ENCODE results near the gene EN2.
A peak's percentile ranks its signal among the peaks of the same experiment; 100 is the strongest.

EN2 gene

GRCh38 chr7:155465761-155466141 is 7.8 kb downstream of the EN2 start:
- no peak for DNase-seq

DNA sequence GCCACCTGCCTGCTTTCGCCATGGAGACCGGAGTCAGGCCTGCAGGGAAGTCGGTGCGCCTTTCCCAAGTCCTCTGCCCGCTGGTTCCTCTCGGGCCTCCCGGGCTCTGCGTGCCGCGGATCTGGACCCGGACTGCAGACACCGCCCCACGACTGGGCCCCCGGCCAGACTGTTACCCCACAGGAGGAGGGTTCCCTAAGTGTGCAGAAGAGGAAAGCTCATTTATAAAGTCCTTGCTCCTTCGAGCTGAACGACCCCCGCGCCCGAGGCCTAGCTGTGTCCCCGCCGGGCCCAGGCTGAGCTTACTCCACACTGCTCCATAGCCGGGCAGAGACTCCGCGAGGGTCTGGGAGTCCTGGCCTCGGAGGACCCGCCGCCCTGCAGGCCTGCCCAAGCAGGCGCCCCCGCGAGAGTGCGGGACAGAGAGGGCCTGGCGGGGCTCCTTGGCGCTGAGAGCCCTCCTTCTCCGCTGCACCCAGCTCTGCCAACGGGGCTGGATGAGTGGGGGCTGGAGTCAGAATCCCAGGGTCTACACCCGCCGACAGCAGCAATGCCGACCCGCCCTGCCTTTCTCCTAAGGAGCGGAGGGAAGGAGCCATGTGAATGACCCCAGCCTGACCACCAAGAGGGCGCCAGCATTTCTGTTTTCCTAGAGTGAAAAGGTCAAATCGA is 8.3 kb downstream of the EN2 start:
- no peak for DNase-seq

DNA sequence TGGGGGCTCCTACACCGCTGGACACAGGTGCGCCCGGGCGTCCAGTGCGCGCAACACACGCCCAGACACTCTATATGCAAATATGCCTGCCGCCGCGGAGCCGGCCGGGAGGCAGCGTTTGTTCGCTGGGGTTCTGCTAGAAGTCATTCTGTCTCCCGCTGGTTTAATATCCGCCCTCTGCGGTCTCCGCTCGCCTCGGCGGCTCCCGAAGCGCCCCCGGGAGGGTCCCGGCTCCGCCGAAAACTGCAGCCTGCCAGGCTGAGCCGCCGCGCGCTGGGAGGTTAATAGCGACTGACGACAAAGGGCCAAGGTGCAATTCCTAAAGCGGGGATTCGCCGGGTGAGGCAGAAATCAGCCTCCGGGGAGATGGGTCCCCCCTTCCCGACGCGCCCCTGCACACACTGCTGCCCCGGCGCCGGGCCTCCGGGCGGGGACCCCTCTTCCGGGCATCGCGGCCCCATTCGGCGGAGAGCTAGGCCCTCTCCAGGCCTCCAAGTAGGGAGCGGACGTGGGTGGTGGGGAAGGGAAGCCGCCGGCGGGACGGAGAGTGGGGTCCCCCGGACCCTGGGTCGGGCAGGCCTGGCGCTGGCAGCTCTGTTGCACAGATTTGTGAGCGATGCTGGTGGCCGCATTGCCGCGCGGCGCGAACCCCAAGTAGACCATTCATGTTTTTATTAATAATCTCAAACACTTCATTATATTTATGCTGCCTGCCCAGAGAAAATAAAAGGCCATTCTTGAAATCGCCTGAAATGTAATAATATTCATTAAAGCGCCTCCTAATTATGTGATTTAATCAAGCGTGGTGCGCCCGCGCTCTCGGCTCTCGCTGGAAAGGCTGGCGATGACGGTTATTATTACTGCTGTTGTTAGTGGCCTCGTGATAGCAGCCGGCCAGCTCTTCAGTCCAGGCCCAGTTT is 9.1 kb downstream of the EN2 start:
- DNase-seq, result peak in 1 of 2 donors; percentile 44

DNA sequence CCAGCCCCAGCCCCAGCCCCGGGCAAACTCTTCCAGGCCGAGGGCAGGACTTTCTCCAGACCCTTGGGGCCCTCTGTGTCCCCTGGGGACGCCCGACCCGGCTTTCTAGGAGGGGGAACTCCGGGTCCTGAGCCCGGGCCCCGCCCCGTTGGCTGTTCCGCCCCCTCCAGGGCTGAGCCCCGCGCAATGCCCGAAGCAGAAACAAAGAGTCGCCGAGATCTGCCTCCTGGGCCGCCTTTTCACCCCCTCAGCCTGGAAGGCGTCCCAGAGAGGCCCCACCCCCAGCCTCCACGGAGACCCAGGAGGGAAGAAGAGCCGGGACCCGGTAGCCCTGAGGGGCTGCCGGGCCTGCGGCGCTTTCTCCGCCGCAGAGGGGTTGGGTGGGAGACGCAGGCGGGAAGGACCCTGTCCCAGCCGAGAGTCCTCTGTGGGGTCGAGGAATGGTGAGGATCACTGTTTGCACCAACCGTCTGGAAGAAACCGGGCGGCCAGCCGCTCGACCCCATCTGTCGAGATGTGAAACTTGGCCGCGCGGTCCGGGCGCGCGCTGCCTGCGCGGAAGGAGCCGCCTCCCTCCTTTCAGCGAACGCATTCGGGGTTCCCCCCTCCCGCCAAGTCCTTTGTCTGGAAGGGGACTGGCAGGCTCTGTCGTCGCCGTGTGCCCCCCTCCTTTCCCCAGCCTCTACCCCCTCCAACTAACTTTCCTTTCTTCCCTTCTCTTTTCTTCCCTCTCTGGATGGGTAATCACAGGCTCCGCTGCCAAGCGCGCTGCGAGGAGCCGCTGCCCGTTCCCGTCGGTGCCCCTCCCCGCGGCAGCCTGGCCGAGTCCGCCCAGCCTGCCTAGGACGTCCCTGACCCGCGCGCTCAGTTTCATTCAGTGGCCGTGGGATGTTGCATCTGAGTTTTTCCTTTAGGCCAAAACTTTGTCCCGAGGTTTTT is 10.2 kb downstream of the EN2 start:
- DNase-seq, result no peak

DNA sequence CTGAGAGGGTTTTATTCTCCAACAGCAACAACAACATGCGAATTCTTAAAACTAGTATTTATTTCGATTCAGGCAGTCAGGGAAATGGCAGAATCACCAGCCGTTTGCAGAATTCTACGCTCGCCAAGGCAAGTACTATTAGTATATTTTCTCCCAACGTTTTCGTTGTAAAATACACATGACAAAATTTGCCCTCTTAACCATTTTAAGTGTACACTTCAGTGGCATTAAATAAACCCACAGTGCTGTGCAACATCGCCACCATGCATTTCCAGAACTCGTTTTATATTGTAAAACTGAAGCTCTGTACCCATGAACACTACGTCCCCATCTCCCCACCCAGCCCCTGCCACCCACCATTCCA is 10.8 kb downstream of the EN2 start:
- no peak for DNase-seq

DNA sequence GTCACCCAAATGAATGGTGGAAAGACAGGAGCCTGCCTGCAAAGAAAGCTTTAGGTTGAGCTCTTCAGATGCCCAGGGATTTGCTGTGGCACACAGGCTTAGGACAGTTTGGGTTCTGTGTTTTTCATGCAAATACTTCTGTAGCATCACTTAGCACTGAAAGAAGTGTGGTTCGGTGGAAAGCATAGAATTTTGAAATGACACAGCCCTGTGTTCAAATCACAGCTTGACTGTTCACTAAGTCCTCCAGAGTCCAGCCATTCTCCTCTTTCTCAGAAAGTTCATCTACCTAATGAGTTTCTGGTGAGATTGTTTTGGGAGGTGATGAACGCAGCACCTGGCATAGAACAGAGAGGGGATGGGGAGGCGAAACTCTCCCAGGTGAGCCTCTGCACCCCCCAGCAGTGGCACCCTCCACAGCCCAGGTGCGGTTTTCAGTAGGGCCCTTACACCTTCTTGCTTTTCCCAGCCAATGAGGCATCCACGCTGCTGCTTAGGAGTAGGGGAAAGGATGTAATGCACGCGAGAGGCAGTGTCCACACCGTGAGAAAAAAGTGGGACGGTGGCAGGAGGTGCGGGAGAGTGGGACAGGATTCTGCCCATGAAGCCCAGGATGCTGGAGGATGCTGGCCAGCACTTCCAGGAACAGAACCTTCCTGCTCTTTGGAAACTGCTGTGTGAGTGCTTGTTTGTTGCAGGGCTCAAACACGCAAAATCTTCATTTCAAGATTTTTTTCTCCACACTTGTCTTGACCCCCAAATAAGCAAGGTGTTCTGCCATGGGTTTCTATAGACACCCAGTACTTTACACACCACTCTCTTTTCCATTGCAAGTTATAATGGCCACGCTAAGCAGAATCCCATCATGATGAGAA is 11.6 kb downstream of the EN2 start:
- DNase-seq, result no peak

DNA sequence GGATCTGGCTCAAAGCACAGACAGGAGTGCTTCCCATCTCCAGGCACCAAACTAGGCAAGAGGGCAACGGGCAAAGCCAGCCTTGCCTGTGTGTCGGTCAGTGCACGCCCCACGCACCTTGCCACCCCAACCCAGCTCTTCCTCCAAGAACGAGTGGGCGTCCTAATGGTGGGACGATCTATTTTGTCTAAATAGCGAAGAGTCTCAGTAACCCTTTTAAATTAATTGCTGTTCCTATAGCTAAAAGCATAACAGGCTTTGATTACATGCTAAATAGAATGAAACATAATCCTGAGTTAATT is 12.2 kb downstream of the EN2 start:
- no peak for DNase-seq

DNA sequence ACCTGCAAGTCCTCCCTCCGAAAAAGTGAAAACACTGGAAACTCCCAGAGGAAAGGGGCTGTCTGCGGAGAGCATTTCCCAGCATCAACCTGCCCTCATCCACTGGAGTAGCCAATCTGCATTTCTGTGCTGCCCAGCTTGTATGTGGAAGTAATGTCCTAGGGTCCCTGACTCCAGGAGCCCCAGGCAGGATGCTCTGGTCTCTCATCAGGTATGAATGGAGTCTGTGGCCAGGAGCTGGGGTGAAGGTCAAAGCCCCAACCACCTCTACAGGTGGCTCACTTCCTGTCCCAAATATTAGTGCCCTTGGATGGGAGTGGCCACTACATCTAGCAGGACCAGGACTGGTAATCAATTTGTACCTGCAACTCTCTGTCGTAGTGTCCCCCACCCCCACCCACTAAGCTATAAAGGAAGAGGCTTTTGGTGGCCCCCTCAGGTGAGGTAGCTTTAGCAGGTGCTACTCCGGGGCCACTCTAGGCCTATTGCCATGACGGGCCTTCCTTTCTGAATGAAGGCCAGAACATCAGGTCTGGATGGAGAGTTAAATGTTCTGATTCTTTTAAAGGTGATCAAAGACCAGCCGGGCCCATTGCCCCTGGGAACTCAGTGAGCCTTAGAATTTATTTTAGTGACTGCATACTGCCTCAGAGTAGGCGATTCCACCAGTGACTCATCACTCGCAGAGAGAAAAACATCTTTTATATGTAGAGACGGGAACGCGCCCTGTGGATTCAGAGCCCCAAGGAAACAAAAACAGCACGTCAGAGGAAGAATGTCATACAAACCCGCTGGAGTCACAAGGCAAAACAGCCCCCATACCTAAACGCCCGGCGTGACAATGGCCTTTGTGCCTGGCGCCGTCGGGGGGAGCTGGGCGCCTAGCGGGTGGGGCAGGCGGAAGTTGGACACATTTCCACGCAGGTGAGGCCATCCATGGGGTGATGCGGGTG is 13.0 kb downstream of the EN2 start:
- DNase-seq, result no peak

DNA sequence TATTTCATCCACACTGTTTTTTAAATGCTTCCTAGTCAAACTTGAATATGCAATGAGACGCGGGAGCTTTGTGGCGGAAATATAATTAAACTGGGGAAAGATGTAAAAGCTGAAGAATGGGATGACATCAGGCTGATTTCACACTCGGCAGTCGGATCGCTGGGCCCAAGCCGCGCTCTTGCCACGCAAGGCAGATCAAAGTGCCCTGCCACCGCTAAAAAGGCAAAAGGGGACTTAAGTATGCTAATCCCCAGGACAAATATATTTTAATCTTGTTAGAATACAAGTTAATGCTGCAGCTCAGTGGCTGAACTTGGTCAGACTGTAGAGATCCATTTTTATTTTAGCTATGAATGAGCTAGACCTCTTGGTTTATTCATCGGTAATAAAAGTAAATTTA is 13.8 kb downstream of the EN2 start:
- no peak for DNase-seq

- no peak for DNase-seq
Measured at GRCh38 chr7:155477476-155477875, 19.5 kb downstream of the EN2 start.

DNA sequence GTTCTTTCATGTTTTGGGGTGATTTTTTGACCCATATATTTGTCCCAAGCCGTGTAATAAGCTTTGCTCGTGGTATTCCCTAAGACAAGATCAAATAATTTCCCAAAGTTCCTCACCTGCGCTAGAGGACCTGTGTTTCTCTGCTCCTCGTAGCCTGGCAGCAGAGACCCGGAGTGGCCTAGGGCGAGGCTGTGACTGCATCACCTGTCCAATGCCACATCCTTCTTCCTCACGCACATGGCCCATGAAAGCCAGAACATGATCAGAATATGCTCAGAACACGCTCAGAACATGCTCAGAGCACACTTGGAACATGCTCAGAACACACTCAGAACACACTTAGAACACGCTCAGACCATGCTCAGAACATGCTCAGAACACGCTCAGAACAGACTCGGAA is 23.8 kb downstream of the EN2 start:
- DNase-seq, result no peak

GRCh38 chr7:155482511-155483183 is 24.7 kb downstream of the EN2 start:
- no peak for DNase-seq

DNA sequence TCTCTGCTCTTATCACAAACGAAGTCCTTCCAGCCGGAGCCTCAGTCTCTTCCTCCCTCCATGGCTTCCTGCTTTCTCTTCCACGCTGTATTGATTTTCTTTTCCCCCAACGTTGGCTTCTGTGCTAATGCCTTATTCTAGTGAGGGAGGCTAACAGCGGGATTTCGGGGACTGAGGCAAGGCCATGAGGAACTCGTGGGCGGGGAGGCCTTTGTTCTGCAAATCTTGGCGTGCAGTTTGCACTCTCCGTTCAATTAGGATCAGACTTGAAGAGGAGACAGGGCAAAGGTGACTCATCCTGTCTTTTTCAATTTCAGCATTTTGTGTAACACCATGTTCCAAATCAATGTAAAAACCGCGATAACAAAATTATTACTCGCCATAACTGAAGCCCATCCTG is 25.3 kb downstream of the EN2 start:
- DNase-seq, result no peak

DNA sequence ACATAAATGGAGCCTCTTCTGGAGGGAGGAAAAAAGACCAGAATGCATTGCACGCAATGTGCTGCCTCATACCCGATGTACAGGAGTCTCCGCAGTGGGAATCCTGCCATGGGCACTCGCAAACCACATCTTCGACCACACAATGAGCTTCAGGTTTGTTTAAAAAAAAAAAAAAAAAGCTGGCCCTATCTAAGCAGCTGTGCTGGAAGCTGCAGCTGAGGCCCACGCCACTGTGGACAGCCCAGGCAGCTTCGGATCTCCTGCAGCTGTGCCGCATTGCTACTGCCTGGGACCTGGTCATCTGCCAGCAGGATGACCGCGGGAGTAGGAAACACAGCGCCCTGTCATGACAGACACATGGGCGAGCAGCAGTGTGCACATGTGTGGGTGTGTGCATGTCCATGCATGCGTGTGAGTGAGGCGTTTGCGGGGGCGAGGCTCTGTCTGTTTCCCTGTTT is 26.0 kb downstream of the EN2 start:
- DNase-seq, result no peak

- DNase-seq, result no peak
Measured at GRCh38 chr7:155484483-155485399, 26.8 kb downstream of the EN2 start.

GRCh38 chr7:155486783-155487508 is 29.0 kb downstream of the EN2 start:
- DNase-seq, result no peak

GRCh38 chr7:155487509-155488482 is 29.9 kb downstream of the EN2 start:
- no peak for DNase-seq
